Mesendoderm (in vitro differentiated cells): ENCODE data around the gene OTOG.

Experiments
- DNase-seq: peaks from one replicate; pipeline ENCODE4 v3.0.0; 2013
- H2AK5ac ChIP-seq: 2 replicates; pipeline ENCODE4 v1.6.1; 2013; ENCODE audit warnings: low read length, inconsistent platforms
- H2BK120ac ChIP-seq: 2 replicates; pipeline ENCODE4 v1.6.1; 2013; ENCODE audit warnings: low read depth, mild to moderate bottlenecking, low read length, moderate library complexity, mixed read lengths
- H2BK15ac ChIP-seq: replicated peaks from 2 replicates; pipeline ENCODE4 v1.6.1; 2013; ENCODE audit warnings: low read depth, mild to moderate bottlenecking, moderate library complexity
- H2BK5ac ChIP-seq: 2 replicates; pipeline ENCODE4 v1.6.1; 2013; ENCODE audit warnings: low read length, inconsistent platforms
- H3K18ac ChIP-seq: 2 replicates; pipeline ENCODE4 v1.6.1; 2013; ENCODE audit warnings: mild to moderate bottlenecking, low read length, mixed read lengths
- H3K23ac ChIP-seq: one replicate; pipeline ENCODE4 v1.6.1; 2013; ENCODE audit warnings: low read length
- H3K27ac ChIP-seq: 2 replicates; pipeline ENCODE4 v1.5.1; 2013; ENCODE audit warnings: low read depth, mild to moderate bottlenecking, inconsistent platforms, low read length, moderate library complexity
- H3K27me3 ChIP-seq: 2 replicates; pipeline ENCODE4 v1.6.1; 2013; ENCODE audit warnings: low read length, control low read depth, mild to moderate bottlenecking, inconsistent platforms; ENCODE audit not compliant: insufficient read depth, poor library complexity
- H3K36me3 ChIP-seq: 2 replicates; pipeline ENCODE4 v1.6.1; 2013; ENCODE audit warnings: low read length, inconsistent platforms; ENCODE audit not compliant: control insufficient read depth, insufficient read depth
- H3K4ac ChIP-seq: one replicate; pipeline ENCODE4 v1.6.1; 2013; ENCODE audit warnings: low read depth, mild to moderate bottlenecking, low read length, moderate library complexity
- H3K4me1 ChIP-seq: 2 replicates; pipeline ENCODE4 v1.6.1; 2013; ENCODE audit warnings: low read depth, low read length, inconsistent platforms; ENCODE audit not compliant: control insufficient read depth
- H3K4me2 ChIP-seq: 2 replicates; pipeline ENCODE4 v1.6.1; 2013; ENCODE audit warnings: low read length
- H3K4me3 ChIP-seq: 2 replicates; pipeline ENCODE4 v1.5.1; 2013; ENCODE audit warnings: mild to moderate bottlenecking, low read length
- H3K56ac ChIP-seq: one replicate; pipeline ENCODE4 v1.6.1; 2013; ENCODE audit warnings: low read length
- H3K79me1 ChIP-seq: 2 replicates; pipeline ENCODE4 v1.6.1; 2013; ENCODE audit warnings: low read length, inconsistent platforms
- H3K79me2 ChIP-seq: 2 replicates; pipeline ENCODE4 v1.6.1; 2013; ENCODE audit warnings: mild to moderate bottlenecking, low read length; ENCODE audit not compliant: control insufficient read depth, insufficient read depth
- H3K9ac ChIP-seq: 2 replicates; pipeline ENCODE4 v1.6.1; 2013; ENCODE audit warnings: low read length, inconsistent platforms
- H4K5ac ChIP-seq: one replicate; pipeline ENCODE4 v1.6.1; 2013; ENCODE audit warnings: low read length
- H4K8ac ChIP-seq: one replicate; pipeline ENCODE4 v1.6.1; 2013; ENCODE audit warnings: low read depth, mild to moderate bottlenecking, control low read depth, low read length, moderate library complexity
- WGBS: extraction: QIAGEN DNeasy Blood & Tissue Kit; methylation state at CpG from one replicate; pipeline ENCODE4 v1.1.7; 2013; ENCODE audit warnings: low lambda C conversion rate, missing lambda C conversion rate; ENCODE audit not compliant: insufficient coverage; ENCODE audit errors: extremely low coverage; 5-methylcytosine and 5-hydroxymethylcytosine counted together

The OTOG gene

DNA sequence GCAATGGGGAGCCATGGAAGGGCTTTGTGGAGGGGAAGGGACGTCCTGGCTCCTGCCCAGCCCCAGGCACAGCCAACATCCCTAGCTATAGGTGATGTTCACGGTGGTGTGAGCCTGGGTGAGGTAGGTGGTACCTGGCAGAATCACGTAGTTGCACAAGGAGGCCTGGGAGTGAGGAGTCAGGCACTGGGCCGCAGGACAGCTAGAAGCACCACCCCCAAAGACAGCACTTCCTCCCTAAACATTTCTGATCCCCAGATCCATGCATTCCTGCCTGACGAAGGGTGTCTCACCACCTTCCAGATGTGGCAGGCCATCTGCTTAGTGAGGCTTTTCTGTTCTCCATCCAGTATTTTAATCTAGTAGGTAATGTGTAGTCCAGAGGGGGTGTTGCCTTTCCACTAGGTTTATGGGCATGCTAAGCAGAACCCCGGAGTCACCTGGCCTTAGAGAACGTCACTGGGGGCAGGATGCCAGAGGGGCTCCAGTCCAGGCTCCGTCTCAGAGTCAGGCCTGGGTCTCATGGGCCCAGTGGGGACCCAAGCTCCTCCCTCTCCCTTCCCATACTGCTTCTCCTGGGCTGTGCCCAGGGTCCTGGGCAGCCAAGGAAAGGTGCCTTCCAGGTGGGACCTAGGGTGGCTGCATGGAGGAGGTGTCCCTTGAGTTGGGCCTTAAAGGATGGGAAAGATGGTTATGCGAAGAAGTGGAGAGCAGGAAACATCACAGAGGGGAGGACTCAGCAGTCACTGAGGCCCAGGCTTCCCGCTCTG is 56.2 kb downstream of the OTOG start:
- no peak overlapping the region for H3K56ac ChIP-seq
- H4K8ac ChIP-seq: no peak overlapping the region
- no peak overlapping the region for H2BK120ac ChIP-seq
- H2BK5ac ChIP-seq: no peak overlapping the region
- H3K4me3 ChIP-seq: no peak overlapping the region
- no peaks in the 10 kb centered on the region for H3K79me2 ChIP-seq
- no peak overlapping the region for H2AK5ac ChIP-seq
- DNase-seq: no peak
- H2BK15ac ChIP-seq: no peak overlapping the region
- no peaks in the 10 kb centered on the region for H3K79me1 ChIP-seq
- no peak overlapping the region for H3K23ac ChIP-seq
- no peaks in the 10 kb centered on the region for H3K27me3 ChIP-seq
- H3K27ac ChIP-seq: no peak overlapping the region
- no peaks in the 10 kb centered on the region for H3K4me1 ChIP-seq
- no peak overlapping the region for H4K5ac ChIP-seq
- H3K4ac ChIP-seq: no peak overlapping the region
- H3K4me2 ChIP-seq: no peak overlapping the region
- WGBS: no CpG with 5 or more reads among the region's 10 CpGs
- H3K9ac ChIP-seq: no peak overlapping the region
- no peaks in the 10 kb centered on the region for H3K36me3 ChIP-seq
- H3K18ac ChIP-seq: no peak overlapping the region

DNA sequence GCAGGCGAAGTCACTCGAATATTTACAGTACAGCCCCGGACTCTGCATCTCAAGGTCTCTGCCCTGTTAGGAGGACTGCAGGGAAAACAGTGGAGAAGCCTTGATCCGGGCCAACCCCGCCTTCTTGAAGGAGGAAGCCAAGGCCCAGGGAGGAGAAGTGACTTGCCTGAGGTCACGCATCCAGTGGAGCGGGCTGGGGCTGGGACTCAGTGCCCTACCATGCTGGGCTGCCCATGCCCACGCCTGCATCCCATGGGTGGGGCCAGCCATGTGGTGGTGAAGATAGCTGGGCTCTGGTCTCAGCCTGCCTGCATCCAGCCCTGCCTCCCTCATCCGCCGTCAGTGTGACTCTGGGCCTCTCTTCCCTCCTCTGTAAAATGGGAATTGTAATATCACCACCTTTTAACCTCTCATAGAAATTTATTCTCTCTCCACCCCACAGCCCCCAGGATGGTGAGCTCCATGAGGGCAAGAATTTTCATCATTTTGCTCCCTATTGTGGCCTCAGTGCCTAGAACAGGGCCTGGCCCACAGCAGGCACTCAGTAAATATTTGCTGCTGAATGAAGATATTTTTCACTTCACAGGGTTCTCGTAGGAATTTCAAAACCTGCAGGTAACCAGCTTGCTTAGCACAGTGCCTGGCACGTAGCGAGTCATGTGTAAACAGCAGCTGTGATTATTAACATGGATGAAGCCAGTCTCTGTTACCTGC is 57.3 kb downstream of the OTOG start:
- H2BK5ac ChIP-seq: no peak overlapping the region
- H3K23ac ChIP-seq: no peak overlapping the region
- no peak overlapping the region for H2BK120ac ChIP-seq
- no peak overlapping the region for H3K9ac ChIP-seq
- no peak overlapping the region for H3K4ac ChIP-seq
- no peak overlapping the region for H3K4me2 ChIP-seq
- H3K4me3 ChIP-seq: no peak overlapping the region
- H4K8ac ChIP-seq: no peak overlapping the region
- no peaks in the 10 kb centered on the region for H3K27me3 ChIP-seq
- H3K79me2 ChIP-seq: no peaks in the 10 kb centered on the region
- no peaks in the 10 kb centered on the region for H3K79me1 ChIP-seq
- no peak for DNase-seq
- no peak overlapping the region for H2BK15ac ChIP-seq
- no peak overlapping the region for H3K27ac ChIP-seq
- no peak overlapping the region for H3K56ac ChIP-seq
- H3K4me1 ChIP-seq: no peaks in the 10 kb centered on the region
- no peak overlapping the region for H3K18ac ChIP-seq
- WGBS: no CpG with 5 or more reads among the region's 13 CpGs
- H4K5ac ChIP-seq: no peak overlapping the region
- no peaks in the 10 kb centered on the region for H3K36me3 ChIP-seq
- no peak overlapping the region for H2AK5ac ChIP-seq

DNA sequence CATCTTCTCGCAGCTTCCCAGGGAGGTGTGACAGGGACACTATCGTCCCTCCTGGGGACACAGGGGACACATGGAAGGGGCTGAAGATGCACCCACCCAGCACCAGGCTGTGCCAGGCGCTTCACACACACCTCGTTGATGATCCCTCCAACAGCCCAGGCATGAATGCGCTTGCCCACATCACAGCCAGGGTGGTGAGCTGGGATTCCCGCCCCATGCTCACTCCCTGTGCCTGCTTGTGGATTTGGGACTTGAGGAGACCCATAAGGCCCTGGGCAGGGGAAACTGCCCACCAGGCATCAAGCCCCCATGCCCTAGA is 57.8 kb downstream of the OTOG start:
- no peak overlapping the region for H4K5ac ChIP-seq
- WGBS: no CpG with 5 or more reads among the region's 6 CpGs
- H3K4me2 ChIP-seq: no peak overlapping the region
- no peaks in the 10 kb centered on the region for H3K79me2 ChIP-seq
- H3K56ac ChIP-seq: no peak overlapping the region
- no peak overlapping the region for H3K27ac ChIP-seq
- H3K4me3 ChIP-seq: no peak overlapping the region
- no peak overlapping the region for H2BK5ac ChIP-seq
- H2BK120ac ChIP-seq: no peak overlapping the region
- no peak overlapping the region for H2BK15ac ChIP-seq
- no peaks in the 10 kb centered on the region for H3K4me1 ChIP-seq
- no peaks in the 10 kb centered on the region for H3K36me3 ChIP-seq
- DNase-seq: no peak
- no peak overlapping the region for H3K18ac ChIP-seq
- H3K79me1 ChIP-seq: no peaks in the 10 kb centered on the region
- no peak overlapping the region for H3K23ac ChIP-seq
- H3K27me3 ChIP-seq: no peaks in the 10 kb centered on the region
- no peak overlapping the region for H4K8ac ChIP-seq
- no peak overlapping the region for H3K9ac ChIP-seq
- no peak overlapping the region for H2AK5ac ChIP-seq
- H3K4ac ChIP-seq: no peak overlapping the region

DNA sequence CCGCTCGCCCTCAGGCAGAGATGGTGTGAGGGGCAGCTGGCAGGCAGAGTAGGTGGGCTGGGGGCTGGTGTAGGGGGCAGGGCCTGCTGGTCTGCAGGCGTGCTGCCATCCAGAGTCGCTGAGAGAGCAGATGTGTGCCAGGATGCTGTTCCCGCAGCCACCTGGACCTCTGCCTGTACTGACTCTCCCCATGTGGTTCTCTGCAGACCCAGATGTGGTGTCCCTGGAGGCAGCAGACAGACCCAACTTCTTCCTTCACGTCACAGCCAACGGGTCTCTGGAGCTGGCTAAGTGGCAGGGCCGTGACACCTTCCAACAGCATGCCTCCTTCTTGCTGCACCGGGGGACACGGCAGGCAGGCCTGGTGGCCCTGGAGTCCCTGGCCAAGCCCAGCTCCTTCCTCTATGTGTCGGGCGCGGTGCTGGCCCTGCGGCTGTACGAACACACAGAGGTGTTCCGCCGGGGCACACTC is 58.6 kb downstream of the OTOG start:
- Histone ChIP-seq H3K56ac (no peak overlapping the region), H4K5ac (no peak overlapping the region), H3K4me2 (no peak overlapping the region), H3K27ac (no peak overlapping the region), H2BK120ac (no peak overlapping the region), H3K4me1 (no peaks in the 10 kb centered on the region), H4K8ac (no peak overlapping the region), H3K27me3 (no peaks in the 10 kb centered on the region), H3K18ac (no peak overlapping the region), H3K9ac (no peak overlapping the region), H3K4me3 (no peak overlapping the region), H2BK15ac (no peak overlapping the region), H2AK5ac (no peak overlapping the region), H3K23ac (no peak overlapping the region), H2BK5ac (no peak overlapping the region), H3K79me2 (no peaks in the 10 kb centered on the region), H3K79me1 (no peaks in the 10 kb centered on the region), H3K36me3 (no peaks in the 10 kb centered on the region), H3K4ac (no peak overlapping the region)
- WGBS: no CpG with 5 or more reads among the region's 17 CpGs
- DNase-seq: no peak

DNA sequence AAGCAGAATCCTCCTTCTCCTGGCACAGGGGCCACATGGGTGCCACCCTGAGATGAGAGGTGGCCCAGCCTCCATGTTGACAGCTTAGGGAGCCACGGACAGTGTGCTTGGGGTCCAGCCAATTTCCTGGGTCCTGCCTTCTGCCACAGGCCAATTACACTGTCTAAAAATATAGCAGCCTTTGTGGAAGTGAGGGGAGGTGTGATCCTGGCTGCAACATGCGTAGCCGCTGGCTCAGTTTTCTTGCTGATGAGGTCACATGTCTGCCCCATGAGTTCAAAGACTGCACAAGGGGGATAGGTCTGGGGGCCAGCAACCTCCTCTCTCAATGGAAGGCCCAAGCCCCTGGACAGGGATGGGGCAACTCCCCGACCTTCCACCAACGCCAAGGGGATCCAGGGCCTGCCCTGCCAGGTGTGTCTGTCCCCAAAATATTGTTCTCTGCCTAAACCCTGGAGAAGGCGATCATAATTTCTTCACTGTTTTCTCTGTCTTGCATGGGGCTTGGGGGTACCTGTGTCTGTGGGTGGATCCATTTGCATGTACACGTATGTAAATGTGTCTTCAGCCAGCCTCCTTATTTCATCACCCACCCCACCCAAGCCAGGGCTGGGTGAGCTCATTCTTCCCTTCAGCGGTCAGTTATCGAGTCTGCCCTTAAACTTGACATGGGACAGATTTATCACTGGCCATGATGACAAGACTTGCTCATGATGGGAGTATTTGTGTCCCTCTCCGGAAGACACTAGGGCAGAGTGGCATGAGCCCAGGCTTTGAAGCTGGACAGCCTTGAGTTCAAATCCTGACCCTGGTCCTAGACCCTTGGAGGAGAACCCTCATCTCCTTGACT is 59.4 kb downstream of the OTOG start:
- no peaks in the 10 kb centered on the region for H3K4me1 ChIP-seq
- H3K27me3 ChIP-seq: no peaks in the 10 kb centered on the region
- H3K36me3 ChIP-seq: no peaks in the 10 kb centered on the region
- no CpG with 5 or more reads among the region's 10 CpGs for WGBS
- H3K4me3 ChIP-seq: no peak overlapping the region
- H3K9ac ChIP-seq: no peak overlapping the region
- no peaks in the 10 kb centered on the region for H3K79me1 ChIP-seq
- H2BK15ac ChIP-seq: no peak overlapping the region
- H3K18ac ChIP-seq: no peak overlapping the region
- no peak overlapping the region for H4K8ac ChIP-seq
- no peak overlapping the region for H3K56ac ChIP-seq
- H3K4ac ChIP-seq: no peak overlapping the region
- DNase-seq: no peak
- H3K4me2 ChIP-seq: no peak overlapping the region
- H2AK5ac ChIP-seq: no peak overlapping the region
- no peak overlapping the region for H4K5ac ChIP-seq
- H2BK5ac ChIP-seq: no peak overlapping the region
- H3K79me2 ChIP-seq: no peaks in the 10 kb centered on the region
- H2BK120ac ChIP-seq: no peak overlapping the region
- no peak overlapping the region for H3K27ac ChIP-seq
- no peak overlapping the region for H3K23ac ChIP-seq
